GM10248 (cell line): ENCODE measurements around the gene CLIC6.

ENCODE experiments used
- CTCF ChIA-PET: fragments of 300-600 bp; sonication (Branson Sonifier 250); formaldehyde crosslinking; extraction: SDS; loops from one replicate; lab custom pipeline; 2021; ENCODE audit warnings: antibody characterized with exemption; lab: Yijun Ruan, JAX
- POLR2A ChIA-PET: fragments of 350-650 bp; sonication (Branson Sonifier 250); formaldehyde crosslinking; extraction: SDS; loops from one replicate; lab custom pipeline; 2020; ENCODE audit warnings: antibody characterized with exemption; lab: Yijun Ruan, JAX
- DNase-seq: peaks from one replicate; pipeline ENCODE4 v3.0.0; 2012; ENCODE audit errors: extremely low spot score
- TF ChIP-seq, protein P1 (sequence below): IDR thresholded peaks from 2 replicates; pipeline ENCODE4 v1.5.1; 2012; ENCODE audit warnings: mild to moderate bottlenecking, low read depth; ENCODE audit errors: extremely low read depth, missing control alignments, control extremely low read depth

Gene CLIC6

DNA sequence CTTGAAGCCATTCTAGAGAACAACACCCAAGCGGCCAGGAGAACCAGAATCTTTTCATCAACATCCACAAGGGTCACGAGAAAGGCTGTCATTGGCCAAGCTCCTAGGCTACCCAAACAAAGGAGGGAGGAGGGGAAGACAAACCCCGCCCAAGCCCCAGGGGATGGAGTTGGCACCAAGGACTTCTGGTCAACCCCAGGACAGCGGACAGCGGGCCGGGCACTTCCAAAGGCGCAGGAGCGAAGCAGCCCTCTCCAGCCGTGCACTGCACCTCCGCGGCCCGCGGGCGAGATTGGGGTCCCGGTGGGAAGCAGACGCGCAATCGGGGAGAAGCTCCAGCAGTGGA is at the start of gene CLIC6:
Gene CLIC6, plus strand, starts transcription at position 192 of the 346 bp plus-strand sequence. CDS start 395 bp downstream, outside the sequence.
- no peak for DNase-seq
- ChIA-PET CTCF (interaction anchor here (0.8 to 2.1 kb wide), 6 partner anchors 9 to 77 kb away, joined by 3 to 4 read pairs (median 3); no protein-coding TSS in a partner anchor), POLR2A (no interaction called here)
- TF ChIP-seq, protein P1, sequence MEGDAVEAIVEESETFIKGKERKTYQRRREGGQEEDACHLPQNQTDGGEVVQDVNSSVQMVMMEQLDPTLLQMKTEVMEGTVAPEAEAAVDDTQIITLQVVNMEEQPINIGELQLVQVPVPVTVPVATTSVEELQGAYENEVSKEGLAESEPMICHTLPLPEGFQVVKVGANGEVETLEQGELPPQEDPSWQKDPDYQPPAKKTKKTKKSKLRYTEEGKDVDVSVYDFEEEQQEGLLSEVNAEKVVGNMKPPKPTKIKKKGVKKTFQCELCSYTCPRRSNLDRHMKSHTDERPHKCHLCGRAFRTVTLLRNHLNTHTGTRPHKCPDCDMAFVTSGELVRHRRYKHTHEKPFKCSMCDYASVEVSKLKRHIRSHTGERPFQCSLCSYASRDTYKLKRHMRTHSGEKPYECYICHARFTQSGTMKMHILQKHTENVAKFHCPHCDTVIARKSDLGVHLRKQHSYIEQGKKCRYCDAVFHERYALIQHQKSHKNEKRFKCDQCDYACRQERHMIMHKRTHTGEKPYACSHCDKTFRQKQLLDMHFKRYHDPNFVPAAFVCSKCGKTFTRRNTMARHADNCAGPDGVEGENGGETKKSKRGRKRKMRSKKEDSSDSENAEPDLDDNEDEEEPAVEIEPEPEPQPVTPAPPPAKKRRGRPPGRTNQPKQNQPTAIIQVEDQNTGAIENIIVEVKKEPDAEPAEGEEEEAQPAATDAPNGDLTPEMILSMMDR, result no peak

DNA sequence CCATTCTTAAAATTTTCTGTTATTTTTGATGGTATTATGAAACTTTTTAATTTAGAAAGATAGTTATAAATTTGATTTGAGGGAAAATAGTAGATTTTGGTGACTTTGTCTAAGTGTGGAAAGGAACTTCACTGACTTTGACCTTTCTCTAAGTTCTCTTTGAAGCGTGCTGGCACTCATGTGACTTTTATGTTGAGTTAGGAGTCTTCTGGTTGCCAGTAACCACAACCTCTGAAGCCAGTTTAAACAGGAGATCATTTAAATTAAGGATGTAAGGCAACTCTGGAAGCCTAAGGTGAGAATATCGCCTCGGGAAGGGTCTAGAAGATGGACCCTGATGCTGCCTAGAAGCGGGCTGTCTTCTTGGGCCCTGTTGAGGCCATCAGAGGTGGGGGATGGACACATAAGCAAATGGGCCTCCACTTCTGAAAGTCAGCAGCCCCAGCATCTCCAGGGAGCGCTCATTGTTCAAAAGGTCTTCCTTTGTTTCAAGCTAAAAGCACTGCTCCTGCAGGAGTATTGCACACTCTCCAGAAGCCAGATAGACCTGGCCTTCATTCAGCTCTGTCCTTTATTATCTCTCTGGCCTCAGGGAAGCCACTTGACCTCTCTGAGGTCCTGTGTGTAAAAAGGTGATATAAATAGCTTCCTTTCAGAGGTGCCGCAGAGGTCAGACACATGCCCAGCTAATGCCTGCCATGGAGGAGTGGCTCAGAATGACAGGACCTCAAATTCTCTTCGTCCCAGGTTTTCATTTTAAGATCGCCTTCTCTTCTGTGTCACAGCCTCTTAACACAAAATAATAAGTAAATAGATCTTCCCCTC is 48.7 kb upstream of the CLIC6 start:
- ChIA-PET CTCF (interaction anchor here (1.3 to 4.1 kb wide), 2 partner anchors 11 to 13 kb away, joined by 4 to 37 read pairs; no protein-coding TSS in a partner anchor), POLR2A (no interaction called here)
- TF ChIP-seq, protein P1, result no peak
- DNase-seq, result no peak

DNA sequence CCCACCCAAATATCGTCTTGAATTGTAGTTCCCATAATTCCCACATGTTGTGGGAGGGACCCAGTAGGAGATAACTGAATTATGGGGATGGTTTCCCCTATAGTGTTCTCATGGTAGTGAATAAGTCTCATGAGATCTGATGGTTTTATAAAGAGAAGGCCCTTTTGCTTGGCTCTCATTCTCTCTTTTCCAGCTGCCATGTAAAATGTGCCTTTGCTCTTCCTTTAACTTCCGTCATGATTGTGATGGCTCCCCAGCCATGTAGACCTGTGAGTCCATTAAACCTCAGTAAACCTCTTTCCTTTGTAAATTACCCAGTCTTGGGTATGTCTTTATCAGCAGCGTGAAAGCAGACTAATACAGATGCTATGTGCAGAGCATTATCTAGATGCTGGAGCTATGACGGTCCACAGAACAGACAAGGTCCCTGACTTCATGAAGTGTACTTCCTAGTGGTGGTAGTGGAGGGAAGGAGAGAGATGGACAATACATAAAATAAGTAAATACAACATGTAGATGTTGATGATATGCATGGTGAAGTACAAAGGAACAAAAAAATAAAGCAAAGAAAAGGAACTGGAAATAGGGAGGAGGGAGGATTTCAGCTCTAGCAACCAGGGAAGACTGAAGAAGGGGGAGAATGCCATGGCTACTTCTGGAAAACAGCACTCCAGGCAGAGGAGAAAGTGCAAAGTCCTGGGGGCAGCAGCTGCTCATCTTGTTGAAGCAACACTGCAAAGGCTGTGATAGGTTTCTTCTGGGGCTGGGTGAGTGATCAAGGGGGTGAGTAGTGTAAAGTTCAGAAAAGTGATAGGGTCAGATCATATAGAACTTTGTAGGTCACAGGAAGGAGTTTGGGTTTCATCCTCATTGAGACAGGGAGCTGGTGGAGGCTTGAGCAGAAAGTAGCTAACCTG is 47.1 kb upstream of the CLIC6 start:
- TF ChIP-seq, protein P1, result no peak
- POLR2A ChIA-PET, result no interaction called here
- DNase-seq, result no peak
- CTCF ChIA-PET, result interaction anchor here (0.9 to 4.1 kb wide), 6 partner anchors 10 to 113 kb away, joined by 3 to 37 read pairs (median 4); no protein-coding TSS in a partner anchor

DNA sequence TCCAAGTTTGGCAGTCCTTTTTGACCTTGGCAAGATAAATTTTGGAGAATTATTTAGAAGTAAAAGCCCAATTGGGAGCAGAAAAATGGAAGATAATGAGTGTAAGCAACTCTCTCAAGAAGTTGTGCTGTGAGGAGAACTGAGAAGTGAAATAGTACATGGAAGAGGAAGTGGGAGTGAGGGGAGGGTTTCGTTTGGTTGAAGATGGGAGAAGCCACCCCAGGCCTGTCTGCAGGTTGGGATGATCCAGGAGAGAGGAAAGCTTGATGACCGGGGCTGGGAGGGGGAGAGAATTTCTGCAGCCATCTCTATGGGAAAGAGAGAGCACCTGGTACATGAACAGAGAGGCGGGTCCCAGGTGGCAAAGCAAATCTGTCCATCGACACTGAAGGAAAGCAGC is 45.3 kb upstream of the CLIC6 start:
- TF ChIP-seq, protein P1, result no peak
- ChIA-PET POLR2A (no interaction called here), CTCF (interaction anchor here (1.8 to 4.1 kb wide), 2 partner anchors 8 to 20 kb away, joined by 12 to 37 read pairs; no protein-coding TSS in a partner anchor)
- no peak for DNase-seq

DNA sequence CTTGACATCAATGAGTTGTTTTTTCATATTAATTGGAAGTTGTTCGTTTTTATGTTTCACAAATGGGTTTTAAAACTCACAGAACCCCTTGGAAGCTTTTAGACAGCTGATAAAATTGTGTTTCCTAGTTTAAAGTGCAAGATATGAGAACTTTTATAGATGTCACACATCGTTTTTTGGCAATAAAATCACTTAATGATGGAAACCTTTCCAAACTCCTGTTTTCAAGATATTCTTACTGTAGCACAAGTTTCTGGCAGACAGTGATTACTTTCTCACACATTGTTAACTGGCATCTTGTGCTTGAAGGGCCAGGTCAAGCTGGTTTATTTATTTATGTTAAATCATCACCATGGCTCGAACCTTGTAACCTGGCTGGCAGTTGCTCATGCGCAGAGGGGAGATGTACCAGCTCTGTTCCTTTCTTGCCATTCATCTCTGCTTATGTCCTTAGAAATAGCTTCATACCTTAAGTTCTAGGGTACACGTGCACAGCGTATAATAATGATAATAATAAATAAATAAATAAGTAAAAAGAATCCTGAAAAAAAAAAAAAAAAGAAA is 43.7 kb upstream of the CLIC6 start:
- no peak for DNase-seq
- CTCF ChIA-PET, result interaction anchor here (0.9 to 4.2 kb wide), 6 partner anchors 12 to 258 kb away, joined by 3 to 22 read pairs (median 4); no protein-coding TSS in a partner anchor
- POLR2A ChIA-PET, result no interaction called here
- TF ChIP-seq, protein P1, result no peak

DNA sequence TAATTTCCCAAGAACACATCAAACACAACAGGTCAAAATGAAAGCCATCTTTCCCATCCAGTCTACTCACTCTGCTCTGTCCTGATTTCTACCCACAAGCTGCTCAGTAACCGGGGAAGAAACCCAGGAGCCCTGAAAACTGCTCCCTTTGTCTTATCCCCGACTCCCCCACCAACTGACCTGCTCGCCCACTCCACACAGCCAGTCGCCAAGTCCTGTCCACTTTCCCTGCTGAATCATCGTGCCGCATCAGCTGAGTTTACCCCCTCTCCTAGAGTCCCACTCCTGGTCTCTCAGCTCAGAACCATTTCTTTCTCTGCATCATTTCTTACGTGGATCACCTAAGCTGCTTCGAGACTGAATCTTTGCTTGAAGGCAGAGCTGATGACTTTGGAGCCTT is 42.7 kb upstream of the CLIC6 start:
- CTCF ChIA-PET, result interaction anchor here (0.8 to 4.2 kb wide), 5 partner anchors 11 to 702 kb away, joined by 3 to 22 read pairs (median 3); no protein-coding TSS in a partner anchor
- TF ChIP-seq, protein P1, result no peak
- POLR2A ChIA-PET, result no interaction called here
- DNase-seq, result no peak
